Transverse colon (tissue), 4 donors: ENCODE measurements around the gene MEF2B.

Source experiments
- POLR2A ChIP-seq: fragments of 450-650 bp; IDR thresholded peaks from one replicate; pipeline ENCODE4 v1.6.1; 2016; ENCODE audit warnings: antibody characterized with exemption, mild to moderate bottlenecking, moderate library complexity
- POLR2AphosphoS5 ChIP-seq, 3 donors: sonication (generic); formaldehyde crosslinking; IDR thresholded peaks; one replicate each; pipeline ENCODE4 v1.6.1; 2016; ENCODE audit warnings: antibody characterized with exemption in 3 of 3
- TF ChIP-seq, protein P1 (sequence below), 5 experiments: fragments of 200-600 bp in 3 of 5; fragments of 450-650 bp in 2 of 5; sonication (generic) in 3 of 5; IDR thresholded peaks; 1 replicate in 2 of 5; 2 replicates in 3 of 5; pipeline ENCODE4 v1.5.1; 2016 to 2017; ENCODE audit warnings: antibody characterized with exemption in 5 of 5, inconsistent platforms in 3 of 5, mild to moderate bottlenecking in 2 of 5, moderate library complexity in 1 of 5

DNA sequence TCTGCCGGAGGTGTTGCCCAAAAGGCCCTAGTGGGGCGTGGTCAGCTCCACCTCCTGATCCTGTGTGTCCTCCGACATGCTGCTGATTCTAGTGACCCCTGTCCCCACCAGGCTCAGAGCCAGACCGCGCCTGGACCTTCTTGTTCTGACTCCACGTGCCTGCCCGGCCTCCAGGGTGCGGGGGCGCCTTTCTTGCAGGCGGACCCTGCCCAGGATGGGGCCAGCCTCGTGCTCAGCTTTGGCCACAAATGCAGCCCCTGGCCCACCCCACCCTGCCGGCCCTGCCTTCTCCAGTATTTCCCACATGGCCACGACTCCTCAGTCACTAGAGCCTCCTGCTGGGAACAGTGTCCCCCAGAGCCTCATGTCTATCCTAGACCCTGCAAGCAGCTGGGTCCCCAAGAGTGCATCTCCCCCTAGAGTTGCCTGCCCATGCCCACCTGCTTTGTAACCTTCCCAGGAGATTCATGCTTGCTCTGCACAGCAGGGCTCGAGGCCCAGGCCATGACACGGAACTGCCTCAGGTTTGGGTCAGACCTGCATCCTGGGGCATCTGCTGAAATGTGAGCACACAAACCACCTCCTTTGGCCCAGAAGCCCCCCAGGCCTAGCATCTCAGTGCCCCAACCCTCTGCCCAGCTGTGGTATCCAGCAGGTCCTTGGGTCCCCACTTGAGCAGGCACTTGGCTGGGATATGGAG lies 58.8 kb downstream of the MEF2B start:
- TF ChIP-seq, protein P1, sequence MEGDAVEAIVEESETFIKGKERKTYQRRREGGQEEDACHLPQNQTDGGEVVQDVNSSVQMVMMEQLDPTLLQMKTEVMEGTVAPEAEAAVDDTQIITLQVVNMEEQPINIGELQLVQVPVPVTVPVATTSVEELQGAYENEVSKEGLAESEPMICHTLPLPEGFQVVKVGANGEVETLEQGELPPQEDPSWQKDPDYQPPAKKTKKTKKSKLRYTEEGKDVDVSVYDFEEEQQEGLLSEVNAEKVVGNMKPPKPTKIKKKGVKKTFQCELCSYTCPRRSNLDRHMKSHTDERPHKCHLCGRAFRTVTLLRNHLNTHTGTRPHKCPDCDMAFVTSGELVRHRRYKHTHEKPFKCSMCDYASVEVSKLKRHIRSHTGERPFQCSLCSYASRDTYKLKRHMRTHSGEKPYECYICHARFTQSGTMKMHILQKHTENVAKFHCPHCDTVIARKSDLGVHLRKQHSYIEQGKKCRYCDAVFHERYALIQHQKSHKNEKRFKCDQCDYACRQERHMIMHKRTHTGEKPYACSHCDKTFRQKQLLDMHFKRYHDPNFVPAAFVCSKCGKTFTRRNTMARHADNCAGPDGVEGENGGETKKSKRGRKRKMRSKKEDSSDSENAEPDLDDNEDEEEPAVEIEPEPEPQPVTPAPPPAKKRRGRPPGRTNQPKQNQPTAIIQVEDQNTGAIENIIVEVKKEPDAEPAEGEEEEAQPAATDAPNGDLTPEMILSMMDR (IDR thresholded peaks at IDR 0.05): no peak
- no peak for TF ChIP-seq POLR2AphosphoS5 (IDR thresholded peaks at IDR 0.05)
- no peak for TF ChIP-seq POLR2A
